GM12873 (cell line): ENCODE measurements around the gene SCARB2.

ENCODE experiments used
- CTCF ChIP-seq: IDR thresholded peaks from 2 replicates; pipeline ENCODE4 v1.5.1; 2012; ENCODE audit warnings: low read depth, mild to moderate bottlenecking, moderate library complexity, low read length, control low read depth; ENCODE audit not compliant: insufficient read depth; ENCODE audit errors: missing control alignments

Gene SCARB2

GRCh38 chr4:76212851-76213414 lies 691 bp downstream of the SCARB2 start:
- TF ChIP-seq CTCF = no peak

- TF ChIP-seq CTCF = no peak
Measured at GRCh38 chr4:76211769-76212708, 1.6 kb downstream of the SCARB2 start.

GRCh38 chr4:76210452-76210851 lies 3.2 kb downstream of the SCARB2 start:
- TF ChIP-seq CTCF = no peak

- no peak for TF ChIP-seq CTCF
Measured at GRCh38 chr4:76209881-76210280, 3.7 kb downstream of the SCARB2 start.

- no peak for TF ChIP-seq CTCF
Measured at GRCh38 chr4:76208005-76208765, 5.4 kb downstream of the SCARB2 start.

- TF ChIP-seq CTCF = no peak
Measured at GRCh38 chr4:76207549-76207948, 6.1 kb downstream of the SCARB2 start.

GRCh38 chr4:76206222-76206942 lies 7.2 kb downstream of the SCARB2 start:
- no peak for TF ChIP-seq CTCF
